HepG2 (cell line): ENCODE results near the gene UNC13D. TPM values are rescaled to one million over a fixed set of nuclear protein-coding genes. Genes with fewer than 3 reads are reported as not detected.

ENCODE experiments used
- AHR ChIP-seq: IDR thresholded peaks from 2 replicates; pipeline ENCODE4 v1.6.1; 2018; ENCODE audit warnings: missing genetic modification reagents, missing compliant biosample characterization
- ARID4A ChIP-seq: sonication (generic); formaldehyde crosslinking; IDR thresholded peaks from 2 replicates; pipeline ENCODE4 v1.5.0; 2020; ENCODE audit warnings: mild to moderate bottlenecking, missing genetic modification reagents, borderline replicate concordance
- BRCA1 ChIP-seq: sonication (generic); formaldehyde crosslinking; IDR thresholded peaks from 2 replicates; pipeline ENCODE4 v1.4.0; 2020; ENCODE audit warnings: missing genetic modification reagents
- DNMT3B ChIP-seq: conservative IDR thresholded peaks from 2 replicates; pipeline ENCODE4 v1.6.1; 2016; ENCODE audit warnings: missing biosample characterization, control low read depth
- FOSL2 ChIP-seq: sonication (generic); formaldehyde crosslinking; IDR thresholded peaks from 2 replicates; pipeline ENCODE4 v1.4.0; 2020; ENCODE audit warnings: missing genetic modification reagents
- FOXA1 ChIP-seq, 2 experiments: fragments of 450-650 bp in 1 of 2; sonication (generic) in 1 of 2; formaldehyde crosslinking in 1 of 2; IDR thresholded peaks; 2 replicates each; pipeline versions ENCODE4 v1.4.0 to v1.6.1; 2016 to 2020; ENCODE audit warnings: missing genetic modification reagents in 1 of 2
- FOXO1 ChIP-seq: sonication (generic); formaldehyde crosslinking; IDR thresholded peaks from 2 replicates; pipeline ENCODE4 v1.4.0; 2020; ENCODE audit warnings: missing genetic modification reagents
- GATA4 ChIP-seq: sonication (generic); IDR thresholded peaks from 2 replicates; pipeline ENCODE4 v1.6.1; 2016; ENCODE audit warnings: antibody characterized with exemption, low read depth, borderline replicate concordance
- IKZF4 ChIP-seq: sonication (generic); formaldehyde crosslinking; IDR thresholded peaks from 2 replicates; pipeline ENCODE4 v1.5.1; 2020; ENCODE audit warnings: borderline replicate concordance, mild to moderate bottlenecking, low read depth, missing genetic modification reagents; ENCODE audit errors: not compliant biosample characterization
- KDM5A ChIP-seq: fragments of 200-600 bp; sonication (generic); IDR thresholded peaks from 2 replicates; pipeline ENCODE4 v1.7.0; 2018; ENCODE audit warnings: antibody characterized with exemption, mild to moderate bottlenecking, low read length, borderline replicate concordance
- MEIS1 ChIP-seq: sonication (generic); formaldehyde crosslinking; IDR thresholded peaks from 2 replicates; pipeline ENCODE4 v1.9.0; 2021; ENCODE audit warnings: mild to moderate bottlenecking, missing genetic modification reagents, moderate library complexity, borderline replicate concordance
- MIER3 ChIP-seq: IDR thresholded peaks from 2 replicates; pipeline ENCODE4 v1.6.1; 2016; ENCODE audit warnings: missing compliant biosample characterization, borderline replicate concordance
- MTF2 ChIP-seq: sonication (generic); formaldehyde crosslinking; IDR thresholded peaks from 2 replicates; pipeline ENCODE4 v1.5.0; 2020; ENCODE audit warnings: missing genetic modification reagents, borderline replicate concordance
- NAIF1 ChIP-seq: sonication (generic); formaldehyde crosslinking; IDR thresholded peaks from 2 replicates; pipeline ENCODE4 v1.5.0; 2020; ENCODE audit warnings: mild to moderate bottlenecking, missing genetic modification reagents, borderline replicate concordance
- NBN ChIP-seq: fragments of 450-650 bp; conservative IDR thresholded peaks from 2 replicates; pipeline ENCODE4 v1.6.1; 2017
- PATZ1 ChIP-seq: sonication (generic); formaldehyde crosslinking; IDR thresholded peaks from 2 replicates; pipeline ENCODE4 v1.4.0; 2020; ENCODE audit warnings: missing genetic modification reagents
- PRMT3 ChIP-seq: sonication (generic); formaldehyde crosslinking; IDR thresholded peaks from 2 replicates; pipeline ENCODE4 v1.8.1; 2022; ENCODE audit warnings: low read depth, mild to moderate bottlenecking, moderate library complexity, missing genetic modification reagents, borderline replicate concordance
- RFX5 ChIP-seq: IDR thresholded peaks from 2 replicates; pipeline ENCODE4 v1.6.1; 2011; ENCODE audit warnings: low read depth, low read length, improper control_type of control experiment
- SNAPC5 ChIP-seq: sonication (generic); formaldehyde crosslinking; IDR thresholded peaks from 2 replicates; pipeline ENCODE4 v1.8.1; 2023; ENCODE audit warnings: mild to moderate bottlenecking, missing genetic modification reagents, borderline replicate concordance
- THAP11 ChIP-seq: IDR thresholded peaks from 2 replicates; pipeline ENCODE4 v1.6.1; 2016; ENCODE audit warnings: missing biosample characterization, missing genetic modification reagents
- TP53 ChIP-seq: sonication (generic); formaldehyde crosslinking; conservative IDR thresholded peaks from 2 replicates; pipeline ENCODE4 v1.4.0; 2020; ENCODE audit warnings: missing genetic modification reagents
- ZNF230 ChIP-seq: sonication (generic); formaldehyde crosslinking; IDR thresholded peaks from 2 replicates; pipeline ENCODE4 v1.4.0; 2020; ENCODE audit warnings: mild to moderate bottlenecking, missing genetic modification reagents
- ZNF253 ChIP-seq: sonication (generic); formaldehyde crosslinking; IDR thresholded peaks from 2 replicates; pipeline ENCODE4 v1.8.0; 2022; ENCODE audit warnings: mild to moderate bottlenecking, missing genetic modification reagents, borderline replicate concordance
- ZNF772 ChIP-seq: sonication (generic); formaldehyde crosslinking; IDR thresholded peaks from 2 replicates; pipeline ENCODE4 v1.5.0; 2020; ENCODE audit warnings: mild to moderate bottlenecking, missing genetic modification reagents
- polyA plus RNA-seq, 8 experiments: library from polyadenylated mRNA; depleted of rRNA in 3 of 8; stranded (reverse) in 7 of 8; unstranded in 1 of 8; fragments of >200 nt; fragmentation: Illumina TruSeq in 4 of 8; extraction: Trizol in 4 of 8; gene quantifications; 2 replicates each; pipeline versions ENCODE4 v1.2.1 to v1.2.3, GENCODE V29; 2011 to 2016; ENCODE audit warnings: low read depth in 4 of 8, missing spikeins in 1 of 8, mixed read lengths in 1 of 8; ENCODE audit not compliant: insufficient read depth in 1 of 8
- total RNA-seq, 5 experiments: library from RNA; depleted of rRNA; stranded (reverse); fragments of >200 nt; fragmentation: Illumina TruSeq; extraction: Trizol; gene quantifications; 2 replicates each; pipeline ENCODE4 v1.2.3, GENCODE V29; 2016; ENCODE audit warnings: low read depth in 1 of 5

UNC13D gene
- total and polyA plus RNA-seq, 2 of the 13 experiments (the other 11 are each of a cell fraction or from before 2014, with no cell fraction given): 29.7 to 42.7 TPM

GRCh38 chr17:75779250-75779986 is 64.8 kb downstream of the UNC13D start (continued):
- TF ChIP-seq MTF2: no peak; the same call in 1 of the 2 replicates
- TF ChIP-seq MEIS1: peak; percentile 76
- TF ChIP-seq FOXA1 (IDR thresholded peaks at IDR 0.05): no peak
- peak; percentile 68 for TF ChIP-seq FOXA1 (CRISPR knock-in tag; IDR thresholded peaks at IDR 0.05)
- TF ChIP-seq MIER3 (CRISPR knock-in tag): peak; percentile 93
- no peak for TF ChIP-seq BRCA1
- TF ChIP-seq ZNF772 (CRISPR knock-in tag): peak; percentile 98
- peak; percentile 73 for TF ChIP-seq FOXO1 (CRISPR knock-in tag)
- TF ChIP-seq ZNF230 (CRISPR knock-in tag): peak; percentile 71
- TF ChIP-seq NAIF1 (CRISPR knock-in tag): no peak; the same call in 1 of the 2 replicates
- peak; percentile 89 for TF ChIP-seq RFX5
- 0 out of 2 replicates have a peak, but pooled peaks have one; percentile 14 for TF ChIP-seq ZNF253 (CRISPR knock-in tag)
- peak; percentile 99 for TF ChIP-seq AHR
- TF ChIP-seq DNMT3B (CRISPR knock-in tag): peak; percentile 98
- TF ChIP-seq PATZ1 (CRISPR knock-in tag): peak; percentile 74
- 0 out of 2 replicates have a peak, but pooled peaks have one; percentile 39 for TF ChIP-seq KDM5A
- TF ChIP-seq TP53 (CRISPR knock-in tag): peak; percentile 80; the same call in 1 of the 2 replicates
- TF ChIP-seq PRMT3 (CRISPR knock-in tag): no peak
- peak; percentile 91 for TF ChIP-seq GATA4
- TF ChIP-seq THAP11 (CRISPR knock-in tag): peak; percentile 94
- no peak for TF ChIP-seq SNAPC5 (CRISPR knock-in tag)
- peak; percentile 87 for TF ChIP-seq FOSL2 (CRISPR knock-in tag)
- TF ChIP-seq NBN: no peak
- TF ChIP-seq IKZF4 (CRISPR knock-in tag): peak; percentile 87
- TF ChIP-seq ARID4A: peak; percentile 95; the same call in 1 of the 2 replicates
